Ascending aorta (tissue), 2 donors: ENCODE results near the gene STAG1. TPM values are rescaled to one million over a fixed set of nuclear protein-coding genes. Genes with fewer than 3 reads are reported as not detected.

Source experiments
- DNase-seq, 2 donors: peaks; one replicate each; pipeline ENCODE4 v3.0.0-alpha.2; 2019; ENCODE audit warnings: low spot score in 2 of 2
- H3K27ac ChIP-seq, 2 donors: fragments of 200-600 bp; sonication (generic); one replicate each; pipeline ENCODE4 v1.5.1; 2016 to 2017; ENCODE audit warnings: mild to moderate bottlenecking in 1 of 2
- H3K27me3 ChIP-seq: fragments of 200-600 bp; sonication (generic); one replicate; pipeline ENCODE4 v1.5.1; 2017
- H3K36me3 ChIP-seq, 2 donors: fragments of 200-600 bp; sonication (generic); one replicate each; pipeline ENCODE4 v1.5.1; 2016
- H3K4me1 ChIP-seq, 2 donors: fragments of 200-600 bp; sonication (generic); one replicate each; pipeline ENCODE4 v1.5.1; 2016 to 2017; ENCODE audit warnings: mild to moderate bottlenecking in 1 of 2
- H3K4me3 ChIP-seq, 2 donors: fragments of 200-600 bp; sonication (generic); one replicate each; pipeline ENCODE4 v1.5.1; 2016 to 2017; ENCODE audit warnings: mild to moderate bottlenecking in 1 of 2
- H3K9me3 ChIP-seq, 2 donors: fragments of 200-600 bp; sonication (generic); one replicate each; pipeline ENCODE4 v1.5.1; 2016
- CTCF ChIP-seq, 3 experiments: fragments of 200-600 bp in 2 of 3; fragments of 450-650 bp in 1 of 3; sonication (generic) in 2 of 3; IDR thresholded peaks; one replicate each; pipeline ENCODE4 v1.5.1; 2016 to 2019; ENCODE audit warnings: antibody characterized with exemption in 3 of 3, mild to moderate bottlenecking in 1 of 3, moderate library complexity in 1 of 3
- intact Hi-C: fragments of 100-400 bp; cut with DNase I; formaldehyde crosslinking; loops from one replicate; pipeline ENCODE4 v1.15.1; 2023
- total RNA-seq: library from RNA; depleted of rRNA; stranded (reverse); fragments of >200 nt; gene quantifications from one replicate; pipeline ENCODE4 v1.1.0, GENCODE V29; 2016

Gene STAG1
- total RNA-seq, 1 donor from 2014 or later, result 27.2 TPM

GRCh38 chr3:136434429-136434828 lies 317.7 kb downstream of the STAG1 start:
- no peak for DNase-seq
- H3K4me1 ChIP-seq, result no peaks in the 10 kb centered on the region
- TF ChIP-seq CTCF (IDR thresholded peaks at IDR 0.05), result no peak
- H3K4me3 ChIP-seq, result no peak overlapping the region
- peaks cover 0 to 14% of the 10 kb centered on the region in 2 donors for H3K36me3 ChIP-seq
- intact Hi-C loops, result no loop called here
- H3K27me3 ChIP-seq, result no peaks in the 10 kb centered on the region
- H3K9me3 ChIP-seq, result no peaks in the 10 kb centered on the region
- no peak overlapping the region for H3K27ac ChIP-seq

GRCh38 chr3:136432685-136433084 lies 319.5 kb downstream of the STAG1 start:
- Histone ChIP-seq H3K4me3 (no peak overlapping the region), H3K27ac (no peak overlapping the region), H3K36me3 (peaks cover 0 to 18% of the 10 kb centered on the region in 2 donors), H3K9me3 (no peaks in the 10 kb centered on the region), H3K4me1 (no peaks in the 10 kb centered on the region), H3K27me3 (no peaks in the 10 kb centered on the region)
- TF ChIP-seq CTCF (IDR thresholded peaks at IDR 0.05), result no peak
- DNase-seq, result no peak
- intact Hi-C loops, result no loop called here

- intact Hi-C loops, result no loop called here
- no peak overlapping the region for H3K4me3 ChIP-seq
- H3K27ac ChIP-seq, result no peak overlapping the region
These were observed 324.0 kb downstream of the STAG1 start for GRCh38 chr3:136428167-136428566.

GRCh38 chr3:136427236-136427635 lies 324.9 kb downstream of the STAG1 start:
- no peak overlapping the region for H3K4me3 ChIP-seq
- TF ChIP-seq CTCF (IDR thresholded peaks at IDR 0.05), result no peak
- no peaks in the 10 kb centered on the region for H3K4me1 ChIP-seq
- intact Hi-C loops, result no loop called here
- peaks cover 7 to 22% of the 10 kb centered on the region in 2 donors for H3K36me3 ChIP-seq
- no peak for DNase-seq
- no peak overlapping the region for H3K27ac ChIP-seq
- H3K27me3 ChIP-seq, result no peaks in the 10 kb centered on the region
- no peaks in the 10 kb centered on the region for H3K9me3 ChIP-seq

More at GRCh38 chr3:136428167-136428566, 324.0 kb downstream of the STAG1 start:
- H3K36me3 ChIP-seq, result peaks cover 7 to 22% of the 10 kb centered on the region in 2 donors
- no peaks in the 10 kb centered on the region for H3K9me3 ChIP-seq
- H3K27me3 ChIP-seq, result no peaks in the 10 kb centered on the region
- no peak for TF ChIP-seq CTCF (IDR thresholded peaks at IDR 0.05)
- DNase-seq, result no peak
- H3K4me1 ChIP-seq, result no peaks in the 10 kb centered on the region

- H3K4me1 ChIP-seq, result no peaks in the 10 kb centered on the region
- TF ChIP-seq CTCF (IDR thresholded peaks at IDR 0.05), result no peak
- H3K36me3 ChIP-seq, result peaks cover 0 to 27% of the 10 kb centered on the region in 2 donors
- H3K9me3 ChIP-seq, result no peaks in the 10 kb centered on the region
- intact Hi-C loops, result no loop called here
- no peak overlapping the region for H3K4me3 ChIP-seq
- no peak for DNase-seq
- H3K27ac ChIP-seq, result no peak overlapping the region
- H3K27me3 ChIP-seq, result no peaks in the 10 kb centered on the region
These were observed 337.7 kb downstream of the STAG1 start for GRCh38 chr3:136414476-136414875.

- TF ChIP-seq CTCF (IDR thresholded peaks at IDR 0.05), result no peak
- Histone ChIP-seq H3K36me3 (peaks cover 0 to 22% of the 10 kb centered on the region in 2 donors), H3K4me1 (no peaks in the 10 kb centered on the region), H3K27ac (no peak overlapping the region), H3K4me3 (no peak overlapping the region), H3K27me3 (no peaks in the 10 kb centered on the region), H3K9me3 (no peaks in the 10 kb centered on the region)
- intact Hi-C loops, result no loop called here
- DNase-seq, result no peak
These were observed 339.9 kb downstream of the STAG1 start for GRCh38 chr3:136412307-136412706.
